ENCODE results near the gene CLCNKA.
"Not testable (repeated sequence)": the region's sequence is repeated elsewhere in the genome, so short reads cannot be mapped to it uniquely, and the experiment has no call there.

The CLCNKA gene

GRCh38 chr1:16047791-16048475, 26.1 kb downstream of the CLCNKA start:
- H3K4me1 Mint-ChIP-seq, result peaks cover 29% of the 10 kb centered on the region
- no peak overlapping the region for H3K27ac Mint-ChIP-seq
- H3K27me3 Mint-ChIP-seq (ENCODE audit: low read depth, poor library complexity), result peaks cover 3% of the 10 kb centered on the region
- no peaks in the 10 kb centered on the region for H3K9me3 Mint-ChIP-seq
- H3K4me3 Mint-ChIP-seq, result peak overlapping the region; percentile 36
- TF ChIP-seq, protein P1, sequence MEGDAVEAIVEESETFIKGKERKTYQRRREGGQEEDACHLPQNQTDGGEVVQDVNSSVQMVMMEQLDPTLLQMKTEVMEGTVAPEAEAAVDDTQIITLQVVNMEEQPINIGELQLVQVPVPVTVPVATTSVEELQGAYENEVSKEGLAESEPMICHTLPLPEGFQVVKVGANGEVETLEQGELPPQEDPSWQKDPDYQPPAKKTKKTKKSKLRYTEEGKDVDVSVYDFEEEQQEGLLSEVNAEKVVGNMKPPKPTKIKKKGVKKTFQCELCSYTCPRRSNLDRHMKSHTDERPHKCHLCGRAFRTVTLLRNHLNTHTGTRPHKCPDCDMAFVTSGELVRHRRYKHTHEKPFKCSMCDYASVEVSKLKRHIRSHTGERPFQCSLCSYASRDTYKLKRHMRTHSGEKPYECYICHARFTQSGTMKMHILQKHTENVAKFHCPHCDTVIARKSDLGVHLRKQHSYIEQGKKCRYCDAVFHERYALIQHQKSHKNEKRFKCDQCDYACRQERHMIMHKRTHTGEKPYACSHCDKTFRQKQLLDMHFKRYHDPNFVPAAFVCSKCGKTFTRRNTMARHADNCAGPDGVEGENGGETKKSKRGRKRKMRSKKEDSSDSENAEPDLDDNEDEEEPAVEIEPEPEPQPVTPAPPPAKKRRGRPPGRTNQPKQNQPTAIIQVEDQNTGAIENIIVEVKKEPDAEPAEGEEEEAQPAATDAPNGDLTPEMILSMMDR (IDR thresholded peaks at IDR 0.05), result no peak
- no peaks in the 10 kb centered on the region for H3K36me3 Mint-ChIP-seq (ENCODE audit: low read depth)
- no peak for DNase-seq

- Mint-ChIP-seq H3K4me3 (peak overlapping the region; percentile 71), H3K36me3 (ENCODE audit: low read depth) (no peaks in the 10 kb centered on the region), H3K9me3 (no peaks in the 10 kb centered on the region), H3K27ac (no peak overlapping the region), H3K27me3 (ENCODE audit: low read depth, poor library complexity) (no peaks in the 10 kb centered on the region), H3K4me1 (peaks cover 25% of the 10 kb centered on the region)
- TF ChIP-seq, protein P1 (IDR thresholded peaks at IDR 0.05), result no peak
- DNase-seq, result peak; percentile 95
Measured at GRCh38 chr1:16048573-16049189, 26.8 kb downstream of the CLCNKA start.

- DNase-seq, result no peak
- Mint-ChIP-seq H3K4me3 (peak overlapping the region; percentile 64), H3K27me3 (ENCODE audit: low read depth, poor library complexity) (peaks cover 9% of the 10 kb centered on the region), H3K4me1 (peaks cover 20% of the 10 kb centered on the region), H3K9me3 (no peaks in the 10 kb centered on the region), H3K27ac (no peak overlapping the region), H3K36me3 (ENCODE audit: low read depth) (no peaks in the 10 kb centered on the region)
- TF ChIP-seq, protein P1 (IDR thresholded peaks at IDR 0.05), result no peak
Measured at GRCh38 chr1:16050328-16050727, 28.5 kb downstream of the CLCNKA start.

- no peaks in the 10 kb centered on the region for H3K36me3 Mint-ChIP-seq (ENCODE audit: low read depth)
- TF ChIP-seq, protein P1 (IDR thresholded peaks at IDR 0.05), result no peak
- no peaks in the 10 kb centered on the region for H3K9me3 Mint-ChIP-seq
- H3K4me1 Mint-ChIP-seq, result peaks cover 24% of the 10 kb centered on the region
- no peak overlapping the region for H3K4me3 Mint-ChIP-seq
- H3K27me3 Mint-ChIP-seq (ENCODE audit: low read depth, poor library complexity), result peaks cover 9% of the 10 kb centered on the region
- H3K27ac Mint-ChIP-seq, result no peak overlapping the region
- DNase-seq, result no peak
Measured at GRCh38 chr1:16051039-16051438, 29.2 kb downstream of the CLCNKA start.

DNA sequence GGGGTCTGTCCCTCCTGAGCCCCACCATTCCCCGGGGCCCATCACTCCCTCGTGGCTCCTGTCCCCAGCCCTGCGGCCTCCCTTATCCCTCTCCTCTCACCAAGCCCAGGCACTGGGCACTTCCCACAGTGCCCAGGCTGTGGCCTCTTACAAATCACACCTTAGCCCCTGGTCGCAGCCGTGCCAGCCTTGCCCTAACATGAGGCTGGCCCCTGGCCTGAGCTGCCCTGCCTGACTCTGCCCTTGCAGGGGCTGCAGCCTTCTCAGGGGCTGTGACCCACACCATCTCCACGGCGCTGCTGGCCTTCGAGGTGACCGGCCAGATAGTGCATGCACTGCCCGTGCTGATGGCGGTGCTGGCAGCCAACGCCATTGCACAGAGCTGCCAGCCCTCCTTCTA, 30.1 kb downstream of the CLCNKA start:
- H3K4me1 Mint-ChIP-seq, result peaks cover 27% of the 10 kb centered on the region
- DNase-seq; H3K27me3 Mint-ChIP-seq (ENCODE audit: low read depth, poor library complexity); H3K4me3 Mint-ChIP-seq; H3K36me3 Mint-ChIP-seq (ENCODE audit: low read depth); H3K9me3 Mint-ChIP-seq; H3K27ac Mint-ChIP-seq: not testable (repeated sequence)

DNA sequence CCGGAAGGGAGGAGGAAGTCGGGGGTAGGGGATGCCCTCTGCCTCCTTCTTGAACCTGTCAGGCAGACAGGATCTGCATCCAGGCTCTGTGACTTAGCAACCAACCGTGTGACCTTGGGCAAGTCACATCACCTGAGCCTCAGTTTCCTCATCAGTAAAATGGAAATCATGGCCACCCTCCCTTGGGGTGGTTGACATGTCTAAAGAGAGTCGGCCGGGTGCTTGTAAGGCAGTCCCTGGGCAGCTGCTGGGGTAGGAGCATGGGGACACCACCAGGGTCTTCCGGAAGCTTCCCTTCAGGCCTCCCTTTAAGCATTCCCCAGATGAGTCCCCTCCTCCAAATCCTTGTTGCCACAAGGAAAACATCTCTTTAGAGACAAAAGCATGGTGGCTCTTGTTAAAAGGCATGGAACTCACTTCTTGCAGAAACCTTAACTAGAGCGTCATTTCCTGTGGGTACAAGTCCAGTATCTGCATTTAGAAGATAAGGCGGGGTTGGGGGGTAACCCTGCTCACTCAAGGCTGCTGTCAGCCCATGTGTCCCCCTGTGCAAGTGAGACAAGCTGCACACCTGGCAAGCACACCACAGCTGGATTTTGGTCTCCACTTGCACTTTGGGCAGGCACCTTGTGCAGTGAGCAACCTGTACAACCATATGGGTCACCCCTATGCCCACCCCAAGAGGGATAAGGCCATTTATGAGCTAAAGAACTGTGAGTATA, 32.1 kb downstream of the CLCNKA start:
- DNase-seq, result no peak
- TF ChIP-seq, protein P1 (IDR thresholded peaks at IDR 0.05), result no peak
- Mint-ChIP-seq H3K27me3 (ENCODE audit: low read depth, poor library complexity) (peaks cover 9% of the 10 kb centered on the region), H3K9me3 (no peaks in the 10 kb centered on the region), H3K27ac (no peak overlapping the region), H3K36me3 (ENCODE audit: low read depth) (no peaks in the 10 kb centered on the region), H3K4me1 (peaks cover 21% of the 10 kb centered on the region), H3K4me3 (no peak overlapping the region)

All from nephron progenitor cell (in vitro differentiated cells).